ENCODE results near the gene KRTAP3-3.

KRTAP3-3 gene

GRCh38 chr17:40956401-40957254, 37.3 kb downstream of the KRTAP3-3 start:
- DNase-seq: no peak

GRCh38 chr17:40953881-40954280, 40.1 kb downstream of the KRTAP3-3 start:
- DNase-seq: no peak

GRCh38 chr17:40952661-40953060, 41.3 kb downstream of the KRTAP3-3 start:
- DNase-seq: no peak

- DNase-seq: no peak
Measured at GRCh38 chr17:40952154-40952553, 41.8 kb downstream of the KRTAP3-3 start.

GRCh38 chr17:40951011-40951622, 42.8 kb downstream of the KRTAP3-3 start:
- no peak for DNase-seq

GRCh38 chr17:40950176-40950575, 43.8 kb downstream of the KRTAP3-3 start:
- no peak for DNase-seq

GRCh38 chr17:40949418-40949817, 44.5 kb downstream of the KRTAP3-3 start:
- DNase-seq: no peak

GRCh38 chr17:40947929-40948328, 46.0 kb downstream of the KRTAP3-3 start:
- no peak for DNase-seq

GRCh38 chr17:40945414-40945813, 48.5 kb downstream of the KRTAP3-3 start:
- DNase-seq: no peak

- DNase-seq: no peak
Measured at GRCh38 chr17:40944531-40944930, 49.4 kb downstream of the KRTAP3-3 start.

All from T-helper 9 cell (primary cell).